Subcutaneous adipose tissue (tissue), 4 donors: ENCODE data around the gene NGEF. TPM values are rescaled to one million over a fixed set of nuclear protein-coding genes. Genes with fewer than 3 reads are reported as not detected.

Experiments used
- CTCF ChIP-seq: fragments of 450-650 bp; IDR thresholded peaks from one replicate; pipeline ENCODE4 v1.5.1; 2016; ENCODE audit warnings: low read depth, mild to moderate bottlenecking, control low read depth, antibody characterized with exemption, moderate library complexity
- total RNA-seq, 4 donors: library from RNA; depleted of rRNA; stranded (reverse); fragments of >200 nt; gene quantifications; one replicate each; pipeline ENCODE4 v1.1.0, GENCODE V29; 2016

NGEF gene
- total RNA-seq, 4 donors from 2014 or later: 0.16 to 1.3 (median 0.17) TPM; not detected in 1

- no peak for TF ChIP-seq CTCF
Measured at GRCh38 chr2:233049194-233049761, 36.2 kb upstream of the NGEF start.

DNA sequence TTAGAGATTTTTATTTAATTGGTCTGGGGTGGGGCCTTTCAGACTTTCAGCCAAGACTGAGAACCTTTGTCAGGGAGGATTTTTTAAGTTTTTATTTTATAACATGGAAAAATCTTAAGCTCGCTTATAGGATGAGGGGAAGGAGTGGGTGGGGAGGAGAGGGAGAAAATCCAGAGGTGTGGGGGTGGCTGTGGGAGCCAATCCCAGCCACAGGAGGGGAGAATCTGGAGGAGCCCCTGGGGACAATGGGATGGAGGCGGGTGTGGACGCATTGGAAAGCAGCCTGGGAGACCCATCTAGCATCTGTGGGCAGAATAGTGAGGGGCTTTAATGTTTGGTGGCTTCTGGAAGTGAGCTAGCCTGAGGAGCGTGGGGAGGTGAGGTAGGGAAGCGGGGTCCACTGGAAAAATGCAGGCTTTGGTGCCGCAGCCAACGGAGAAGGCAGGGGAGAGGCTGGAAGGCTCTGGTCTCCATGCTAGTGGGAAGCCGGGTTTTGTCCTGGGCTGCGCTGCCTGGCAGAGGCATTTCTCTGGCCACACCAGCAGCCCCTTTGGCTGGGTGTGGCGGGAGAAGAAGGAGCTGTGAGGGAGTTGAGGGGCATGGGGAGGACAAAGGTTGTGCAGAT is 35.6 kb upstream of the NGEF start:
- no peak for TF ChIP-seq CTCF

GRCh38 chr2:233047667-233048066 is 34.6 kb upstream of the NGEF start:
- no peak for TF ChIP-seq CTCF

DNA sequence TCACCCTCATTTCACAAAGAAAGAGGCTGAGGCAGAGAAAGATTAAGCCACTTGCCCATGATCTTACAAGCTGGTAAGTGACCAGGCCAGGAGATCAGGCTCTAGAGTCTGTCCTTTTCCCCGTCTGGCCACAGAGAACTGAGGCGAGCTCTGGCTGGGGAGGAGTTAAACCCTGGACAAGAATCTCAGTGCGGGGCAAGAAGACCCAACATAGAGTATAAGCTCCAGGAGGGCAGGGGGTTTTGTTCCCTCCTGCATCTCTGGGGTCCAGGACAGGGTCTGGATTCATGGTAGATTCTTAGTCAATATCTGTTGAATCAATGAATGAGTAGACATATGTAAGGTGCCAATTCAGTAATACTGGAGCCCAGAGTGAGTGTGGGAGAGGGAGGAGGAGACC is 34.1 kb upstream of the NGEF start:
- no peak for TF ChIP-seq CTCF

DNA sequence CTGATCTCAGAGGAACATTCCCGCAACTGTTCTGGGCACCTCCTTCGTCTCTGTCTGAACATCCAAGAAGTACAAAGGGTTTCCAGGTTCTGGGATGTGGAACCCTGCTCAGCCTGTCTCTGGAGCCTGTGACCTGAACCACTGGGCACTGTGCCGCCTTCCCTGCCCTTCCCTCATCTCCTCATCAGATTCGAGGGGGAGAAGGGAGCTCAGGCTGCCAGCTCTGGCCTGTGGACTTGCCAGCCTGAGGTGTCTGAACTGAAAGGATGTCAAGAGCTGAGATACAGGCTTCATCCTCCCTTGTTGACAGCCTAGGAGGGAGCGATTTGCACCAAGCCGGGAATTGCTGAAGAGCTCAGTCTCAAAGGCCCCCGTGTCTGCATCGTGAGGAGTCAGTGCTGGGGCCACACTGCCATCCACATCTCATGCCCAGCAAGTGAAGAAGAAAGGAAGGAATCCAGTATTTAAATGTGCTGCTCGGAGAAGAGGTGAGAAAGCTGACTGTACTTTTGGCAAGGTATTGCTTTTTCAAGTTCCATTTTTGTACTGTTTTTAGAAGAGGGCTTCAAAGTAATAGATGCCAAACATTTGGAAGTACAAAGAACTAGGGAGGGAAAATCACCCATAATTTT is 32.0 kb upstream of the NGEF start:
- TF ChIP-seq CTCF: no peak

GRCh38 chr2:233042549-233042948 is 29.5 kb upstream of the NGEF start:
- TF ChIP-seq CTCF: no peak

DNA sequence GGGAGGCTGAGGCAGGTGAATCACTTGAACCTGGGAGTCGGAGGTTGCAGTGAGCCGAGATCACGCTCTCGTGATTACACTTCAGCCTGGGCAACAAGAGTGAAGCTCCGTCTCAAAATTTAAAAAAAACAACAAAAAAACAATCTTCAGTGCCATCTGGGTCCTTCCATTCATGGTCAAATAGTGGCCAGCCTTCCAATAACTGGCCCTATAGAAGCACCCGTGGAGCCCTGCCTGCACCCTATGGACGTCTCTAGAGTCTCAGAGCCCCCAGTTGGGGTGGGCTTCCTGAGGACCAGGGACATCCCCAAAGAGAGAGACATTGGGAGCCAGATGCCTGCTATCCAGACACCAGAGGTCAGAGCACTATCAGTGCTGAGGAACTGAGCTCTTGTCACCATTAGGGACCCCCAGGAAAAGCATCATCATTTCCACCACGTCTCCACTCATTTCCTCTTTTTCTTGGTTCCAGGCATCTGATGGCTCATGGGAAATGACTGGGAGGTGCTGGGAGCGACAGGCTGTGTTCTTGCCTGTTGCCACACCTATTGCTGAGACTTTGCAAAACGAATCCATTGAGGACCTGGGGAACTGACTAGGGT is 28.8 kb upstream of the NGEF start:
- TF ChIP-seq CTCF: no peak
